SK-MEL-5 (cell line): ENCODE data around the gene KLHL17. TPM values are rescaled to one million over a fixed set of nuclear protein-coding genes. Genes with fewer than 3 reads are reported as not detected.

ENCODE experiments used
- DNase-seq: peaks from one replicate; pipeline ENCODE4 v3.0.0-alpha.2; 2016; ENCODE audit warnings: low read depth, low spot score
- in situ Hi-C: cut with HindIII; loops from 2 replicates; pipeline ENCODE4 v1.10.0; 2016; ENCODE audit warnings: low sequenced_read_pairs, high pct_unique_total_duplicates, low pct_unique_long_range_greater_than_20kb
- polyA plus RNA-seq, 2 experiments: library from polyadenylated mRNA; depleted of rRNA; stranded (reverse); fragments of >200 nt; gene quantifications; 2 replicates each; pipeline ENCODE4 v1.2.3, GENCODE V29; 2015
- total RNA-seq: library from RNA; depleted of rRNA; stranded (reverse); fragments of >200 nt; shearing (Covaris generic); gene quantifications from 2 replicates; pipeline ENCODE4 v1.2.3, GENCODE V29; 2014; rRNA removed

The KLHL17 gene
- 5.3 and 6.3 TPM in 2 replicates for total RNA-seq
- polyA plus RNA-seq (2015; cell fraction: cytosol; rRNA removed), result 10.2 and 10.4 TPM in 2 replicates
- polyA plus RNA-seq (2015; cell fraction: nucleus; rRNA removed), result 213 and 255 TPM in 2 replicates

- in situ Hi-C loops, result no loop called here
- DNase-seq, result peak; percentile 56
These were observed at the start of gene KLHL17 for GRCh38 chr1:960363-961131. KLHL17 (plus strand) TSS chr1:960584; CDS start chr1:960694, 110 bp downstream.

GRCh38 chr1:910881-911721, 49.3 kb upstream of the KLHL17 start:
- no peak for DNase-seq
- in situ Hi-C loops, result no loop called here

GRCh38 chr1:911875-912739, 48.3 kb upstream of the KLHL17 start:
- in situ Hi-C loops, result no loop called here
- no peak for DNase-seq

- DNase-seq, result peak; percentile 36
- in situ Hi-C loops, result no loop called here
These were observed 47.6 kb upstream of the KLHL17 start for GRCh38 chr1:912740-913301.

- in situ Hi-C loops, result no loop called here
These were observed 46.8 kb upstream of the KLHL17 start for GRCh38 chr1:913491-914130.

GRCh38 chr1:914131-914890, 46.1 kb upstream of the KLHL17 start:
- in situ Hi-C loops, result no loop called here
- no peak for DNase-seq

More at GRCh38 chr1:913491-914130, 46.8 kb upstream of the KLHL17 start:
- no peak for DNase-seq

- DNase-seq, result no peak
- in situ Hi-C loops, result no loop called here
These were observed 45.5 kb upstream of the KLHL17 start for GRCh38 chr1:914891-915280.

- no peak for DNase-seq
- in situ Hi-C loops, result no loop called here
These were observed 44.9 kb upstream of the KLHL17 start for GRCh38 chr1:915295-916172.

- no peak for DNase-seq
- in situ Hi-C loops, result no loop called here
These were observed 44.0 kb upstream of the KLHL17 start for GRCh38 chr1:916173-917075.

- in situ Hi-C loops, result no loop called here
- DNase-seq, result no peak
These were observed 43.3 kb upstream of the KLHL17 start for GRCh38 chr1:917076-917459.

- DNase-seq, result no peak
- in situ Hi-C loops, result no loop called here
These were observed 42.8 kb upstream of the KLHL17 start for GRCh38 chr1:917466-918091.

GRCh38 chr1:918353-918752, 42.0 kb upstream of the KLHL17 start:
- in situ Hi-C loops, result no loop called here
- DNase-seq, result no peak

- in situ Hi-C loops, result no loop called here
- DNase-seq, result no peak
These were observed 41.5 kb upstream of the KLHL17 start for GRCh38 chr1:918843-919242.

GRCh38 chr1:919271-919872, 41.0 kb upstream of the KLHL17 start:
- in situ Hi-C loops, result no loop called here
- DNase-seq, result no peak
